Mucosa of stomach (tissue), 1 donor: Measurements from ENCODE around the gene TTC16.
"Not testable (repeated sequence)": the region's sequence is repeated elsewhere in the genome, so short reads cannot be mapped to it uniquely, and the experiment has no call there.

Source experiments
- H3K27me3 ChIP-seq: one replicate; pipeline ENCODE4 v1.7.0; 2013; ENCODE audit warnings: mild to moderate bottlenecking, low read length; ENCODE audit not compliant: control insufficient read depth, insufficient read depth
- H3K36me3 ChIP-seq: one replicate; pipeline ENCODE4 v1.7.0; 2013; ENCODE audit warnings: low read length; ENCODE audit not compliant: control insufficient read depth, insufficient read depth
- H3K4me1 ChIP-seq: one replicate; pipeline ENCODE4 v1.7.0; 2013; ENCODE audit warnings: mild to moderate bottlenecking, low read length; ENCODE audit not compliant: control insufficient read depth, insufficient read depth
- H3K4me3 ChIP-seq: one replicate; pipeline ENCODE4 v1.7.0; 2013; ENCODE audit warnings: low read length
- H3K9ac ChIP-seq: one replicate; pipeline ENCODE4 v1.7.0; 2013; ENCODE audit warnings: mild to moderate bottlenecking, low read length, moderate library complexity
- H3K9me3 ChIP-seq: one replicate; pipeline ENCODE4 v1.7.0; 2013; ENCODE audit warnings: mild to moderate bottlenecking, low read length, moderate library complexity; ENCODE audit not compliant: control insufficient read depth
- donor health status: Pancreatic carcinoma.

The TTC16 gene

DNA sequence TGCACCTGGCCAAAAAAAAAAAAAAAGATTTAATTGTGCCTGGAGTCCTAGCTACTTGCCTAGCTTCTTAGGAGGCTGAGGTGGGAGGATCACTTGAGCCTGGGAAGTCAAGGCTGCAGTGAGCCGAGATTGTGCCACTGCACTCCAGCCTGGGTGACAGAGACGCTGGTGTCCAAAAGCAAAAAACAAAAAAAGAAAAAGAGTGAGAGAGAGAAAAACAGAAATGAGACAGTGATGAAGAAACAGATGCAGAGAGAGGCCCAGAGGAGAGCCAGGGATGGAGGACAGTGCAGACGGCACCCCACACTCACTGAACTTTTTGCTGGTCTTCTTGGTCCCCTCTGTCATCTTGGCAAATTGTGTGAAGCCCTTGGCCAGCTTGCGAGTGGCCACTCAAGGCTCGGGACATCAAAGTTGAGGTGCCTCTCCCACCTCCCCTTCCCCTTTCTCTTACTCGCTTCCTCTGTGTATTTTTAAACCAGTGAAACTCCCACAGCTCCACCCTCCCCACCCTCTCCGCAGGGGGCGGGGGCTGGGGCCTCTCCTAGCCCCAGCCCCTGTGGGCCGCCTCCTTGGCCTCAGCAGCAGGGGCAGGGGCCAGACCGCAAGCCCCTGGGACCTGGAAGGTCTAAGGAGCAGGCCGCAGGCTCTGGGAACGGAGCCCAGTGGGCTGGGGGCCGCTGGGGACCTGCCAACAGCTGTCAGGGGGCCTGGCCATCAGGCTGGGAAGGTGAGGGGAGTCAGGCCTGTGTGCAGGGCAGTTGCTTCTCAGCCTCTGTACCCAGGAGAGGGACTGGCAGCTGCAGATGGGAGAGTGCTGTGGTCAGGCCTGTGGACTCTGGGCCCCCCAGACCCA is 62.6 kb downstream of the TTC16 start, which contains the start of gene SH2D3C:
TSS of gene SH2D3C (minus strand) at position 387 of the 856 bp plus-strand sequence. CDS start at position 348, 39 bp downstream.
- Histone ChIP-seq H3K4me3 (no peak within 1 kb of the TSS), H3K9me3 (no peaks in the 10 kb centered on the region), H3K4me1 (peaks cover 4% of the 10 kb centered on the region), H3K27me3 (no peaks in the 10 kb centered on the region), H3K9ac (no peak within 1 kb of the TSS), H3K36me3 (no peaks in the 10 kb centered on the region)

DNA sequence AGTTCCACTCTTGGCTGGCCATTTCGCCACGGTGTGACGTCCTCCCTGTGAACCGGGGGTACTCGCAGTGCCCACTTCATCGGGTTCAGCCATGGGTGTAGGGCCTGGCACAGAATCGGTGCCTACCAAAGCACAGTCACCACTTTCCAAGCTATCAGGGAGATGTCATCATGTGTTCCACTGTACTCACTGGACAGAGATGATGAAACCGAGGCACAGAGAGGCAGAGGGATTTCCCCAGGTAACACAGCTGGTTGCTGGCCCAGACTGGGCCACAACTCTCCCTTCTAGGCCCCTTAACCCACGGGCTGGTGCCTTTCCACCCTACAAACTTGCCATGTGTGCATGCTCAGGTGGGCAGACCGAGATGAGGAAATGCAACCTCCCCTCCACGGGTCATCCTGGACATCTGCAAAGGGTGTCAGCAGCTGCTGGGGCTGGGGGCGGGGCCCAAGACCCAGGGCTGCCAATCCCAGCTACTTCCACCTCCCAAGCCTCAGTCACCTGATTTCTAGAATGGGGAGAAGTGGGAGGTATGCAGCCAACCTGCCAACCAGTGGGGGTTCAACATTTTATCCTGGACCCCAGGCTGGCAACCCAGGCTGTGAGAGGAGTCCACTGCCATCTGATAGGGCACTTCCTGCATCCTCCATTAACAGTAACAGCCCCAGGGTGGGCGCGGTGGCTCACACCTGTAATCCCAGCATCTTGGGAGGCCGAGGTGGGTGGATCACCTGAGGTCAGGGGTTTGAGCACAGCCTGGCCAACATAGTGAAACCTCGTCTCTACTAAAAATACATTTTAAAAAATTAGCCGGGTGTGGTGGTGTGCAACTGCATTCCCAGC is 63.5 kb downstream of the TTC16 start:
- no peaks in the 10 kb centered on the region for H3K27me3 ChIP-seq
- H3K9me3 ChIP-seq: no peaks in the 10 kb centered on the region
- no peaks in the 10 kb centered on the region for H3K36me3 ChIP-seq
- H3K4me1 ChIP-seq: peaks cover 8% of the 10 kb centered on the region
- H3K9ac ChIP-seq: no peak overlapping the region
- H3K4me3 ChIP-seq: no peak overlapping the region

DNA sequence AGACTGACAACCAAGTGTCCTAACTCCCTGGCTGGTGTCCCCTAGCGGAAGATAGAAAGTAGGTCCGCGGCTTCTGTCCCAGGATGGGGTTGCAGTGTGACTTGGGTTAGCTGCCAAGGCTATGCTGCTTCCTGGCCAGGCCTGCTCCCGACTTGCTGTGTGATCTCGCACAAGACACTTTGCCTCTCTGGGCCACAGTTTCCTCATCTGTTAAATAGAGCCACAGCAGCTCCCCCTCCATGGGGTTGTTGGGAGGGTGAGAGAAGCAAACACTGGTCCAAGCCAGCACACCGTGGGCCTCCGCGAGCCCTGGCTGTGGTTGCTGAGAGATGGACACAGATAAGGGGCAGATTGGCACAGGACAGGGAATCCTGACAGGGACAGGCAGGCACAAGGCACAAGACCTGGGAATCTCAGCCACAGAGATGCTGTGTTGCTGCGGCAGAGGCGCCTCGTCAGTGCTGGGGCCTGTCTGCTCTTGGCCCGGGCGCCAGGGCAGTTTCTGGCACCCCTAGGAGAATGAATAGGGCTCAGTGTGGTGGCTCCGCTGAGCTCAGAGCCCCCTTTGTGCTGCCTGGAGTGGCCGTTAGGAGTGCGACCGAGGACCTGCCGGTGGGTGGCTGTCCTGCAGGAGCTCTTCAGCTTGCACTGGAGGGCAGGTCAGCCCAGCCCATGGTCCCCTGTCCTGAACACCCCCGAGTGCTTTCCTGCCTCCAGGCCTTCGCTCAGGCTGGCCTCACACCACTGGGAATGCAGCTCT is 64.4 kb downstream of the TTC16 start:
- H3K4me3 ChIP-seq: no peak overlapping the region
- H3K27me3 ChIP-seq: no peaks in the 10 kb centered on the region
- H3K4me1 ChIP-seq: peaks cover 11% of the 10 kb centered on the region
- H3K9ac ChIP-seq: no peak overlapping the region
- no peaks in the 10 kb centered on the region for H3K9me3 ChIP-seq
- H3K36me3 ChIP-seq: no peaks in the 10 kb centered on the region

DNA sequence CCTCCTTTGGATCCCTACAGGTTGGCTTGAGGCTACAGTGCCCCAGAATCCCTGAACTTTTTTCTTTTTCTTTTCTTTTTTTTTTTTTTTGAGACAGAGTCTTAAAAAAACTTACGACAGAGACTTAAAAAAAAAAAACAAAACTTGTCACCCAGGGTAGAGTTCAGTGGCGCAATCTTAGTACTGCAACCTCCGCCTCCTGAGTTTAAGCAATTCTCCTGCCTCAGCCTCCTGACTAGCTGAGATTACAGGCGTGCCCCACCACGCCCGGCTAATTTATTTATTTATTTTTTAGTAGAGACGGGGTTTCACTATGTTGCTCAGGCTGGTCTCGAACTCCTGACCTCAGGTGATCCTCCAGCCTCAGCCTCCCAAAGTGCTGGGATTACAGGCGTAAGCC is 65.0 kb downstream of the TTC16 start:
- not testable (repeated sequence) for H3K4me3 ChIP-seq, H3K9me3 ChIP-seq, H3K27me3 ChIP-seq, H3K9ac ChIP-seq, H3K36me3 ChIP-seq
- peaks cover 11% of the 10 kb centered on the region for H3K4me1 ChIP-seq
